ENCODE measurements around the gene KIAA0586.

KIAA0586 gene

GRCh38 chr14:58543253-58543652 is 115.7 kb downstream of the KIAA0586 start:
- no peaks in the 10 kb centered on the region for H3K4me1 ChIP-seq (ENCODE audit: low read depth, poor library complexity, severe bottlenecking)
- H4K20me1 ChIP-seq (ENCODE audit: insufficient read depth) = no peaks in the 10 kb centered on the region
- no peak overlapping the region for H2AFZ ChIP-seq (ENCODE audit: low read depth)
- no peaks in the 10 kb centered on the region for H3K27me3 ChIP-seq (ENCODE audit: insufficient read depth, low read depth)
- no peak overlapping the region for H3K4me2 ChIP-seq
- H3K4me3 ChIP-seq (IDR thresholded peaks at IDR 0.05; ENCODE audit: insufficient read depth, low read depth, low read length) = no peak overlapping the region
- no peaks in the 10 kb centered on the region for H3K36me3 ChIP-seq (ENCODE audit: insufficient read depth)
- H3K9ac ChIP-seq = no peak overlapping the region
- H3K79me2 ChIP-seq (ENCODE audit: insufficient read depth, low read depth) = no peaks in the 10 kb centered on the region
- no peak overlapping the region for H3K27ac ChIP-seq
- no peak for TF ChIP-seq CTCF (conservative IDR thresholded peaks at IDR 0.05; ENCODE audit: low read depth, low read length)

GRCh38 chr14:58547649-58548048 is 120.1 kb downstream of the KIAA0586 start:
- Histone ChIP-seq H3K4me3 (IDR thresholded peaks at IDR 0.05; ENCODE audit: insufficient read depth, low read depth, low read length) (no peak overlapping the region), H4K20me1 (ENCODE audit: insufficient read depth) (no peaks in the 10 kb centered on the region), H3K27ac (no peak overlapping the region), H2AFZ (ENCODE audit: low read depth) (no peak overlapping the region), H3K36me3 (ENCODE audit: insufficient read depth) (no peaks in the 10 kb centered on the region), H3K4me2 (no peak overlapping the region), H3K27me3 (ENCODE audit: insufficient read depth, low read depth) (no peaks in the 10 kb centered on the region), H3K9ac (no peak overlapping the region), H3K4me1 (ENCODE audit: low read depth, poor library complexity, severe bottlenecking) (no peaks in the 10 kb centered on the region), H3K79me2 (ENCODE audit: insufficient read depth, low read depth) (no peaks in the 10 kb centered on the region)
- TF ChIP-seq CTCF (conservative IDR thresholded peaks at IDR 0.05; ENCODE audit: low read depth, low read length) = no peak

- H2AFZ ChIP-seq (ENCODE audit: low read depth) = no peak overlapping the region
- H3K4me3 ChIP-seq (IDR thresholded peaks at IDR 0.05; ENCODE audit: insufficient read depth, low read depth, low read length) = no peak overlapping the region
- H3K27ac ChIP-seq = no peak overlapping the region
- no peaks in the 10 kb centered on the region for H3K36me3 ChIP-seq (ENCODE audit: insufficient read depth)
- no peak overlapping the region for H3K4me2 ChIP-seq
- TF ChIP-seq CTCF (conservative IDR thresholded peaks at IDR 0.05; ENCODE audit: low read depth, low read length) = no peak
- H3K4me1 ChIP-seq (ENCODE audit: low read depth, poor library complexity, severe bottlenecking) = no peaks in the 10 kb centered on the region
- H3K9ac ChIP-seq = no peak overlapping the region
- H3K27me3 ChIP-seq (ENCODE audit: insufficient read depth, low read depth) = no peaks in the 10 kb centered on the region
- H3K79me2 ChIP-seq (ENCODE audit: insufficient read depth, low read depth) = no peaks in the 10 kb centered on the region
- H4K20me1 ChIP-seq (ENCODE audit: insufficient read depth) = no peaks in the 10 kb centered on the region
Observed at GRCh38 chr14:58549105-58549757, 121.7 kb downstream of the KIAA0586 start.

GRCh38 chr14:58553959-58554358 is 126.4 kb downstream of the KIAA0586 start:
- no peaks in the 10 kb centered on the region for H3K27me3 ChIP-seq (ENCODE audit: insufficient read depth, low read depth)
- no peak overlapping the region for H3K27ac ChIP-seq
- H3K9ac ChIP-seq = no peak overlapping the region
- H2AFZ ChIP-seq (ENCODE audit: low read depth) = no peak overlapping the region
- no peak overlapping the region for H3K4me3 ChIP-seq (IDR thresholded peaks at IDR 0.05; ENCODE audit: insufficient read depth, low read depth, low read length)
- no peak overlapping the region for H3K4me2 ChIP-seq
- no peaks in the 10 kb centered on the region for H3K79me2 ChIP-seq (ENCODE audit: insufficient read depth, low read depth)
- H3K36me3 ChIP-seq (ENCODE audit: insufficient read depth) = no peaks in the 10 kb centered on the region
- no peak for TF ChIP-seq CTCF (conservative IDR thresholded peaks at IDR 0.05; ENCODE audit: low read depth, low read length)
- no peaks in the 10 kb centered on the region for H4K20me1 ChIP-seq (ENCODE audit: insufficient read depth)
- no peaks in the 10 kb centered on the region for H3K4me1 ChIP-seq (ENCODE audit: low read depth, poor library complexity, severe bottlenecking)
